Neural cell (in vitro differentiated cells): ENCODE data around the gene HDAC9. TPM values are rescaled to one million over a fixed set of nuclear protein-coding genes. Genes with fewer than 3 reads are reported as not detected.

Source experiments
- H2AFZ ChIP-seq: fragments of 200-600, 300-800 bp; sonication (generic), shearing (Covaris generic); 2 replicates; pipeline ENCODE4 v1.6.0; 2014; ENCODE audit warnings: low read depth, mild to moderate bottlenecking, antibody characterized with exemption, low read length, moderate library complexity
- H3F3A ChIP-seq: fragments of 200-600 bp; shearing (Covaris generic); 2 replicates; pipeline ENCODE4 v1.6.1; 2016; ENCODE audit warnings: mild to moderate bottlenecking, moderate library complexity, mixed read lengths, antibody characterized with exemption, low read length; ENCODE audit not compliant: insufficient read depth, poor library complexity, severe bottlenecking
- H3K27ac ChIP-seq: fragments of 200-600, 300-800 bp; sonication (generic), shearing (Covaris generic); 2 replicates; pipeline ENCODE4 v1.5.1; 2014; ENCODE audit warnings: mild to moderate bottlenecking, low read length, moderate library complexity
- H3K27me3 ChIP-seq: fragments of 300-800, 200-600 bp; sonication (generic), shearing (Covaris generic); 2 replicates; pipeline ENCODE4 v1.6.0; 2014; ENCODE audit warnings: mild to moderate bottlenecking, low read depth, low read length, moderate library complexity; ENCODE audit not compliant: insufficient read depth
- H3K36me3 ChIP-seq: fragments of 300-800, 200-600 bp; sonication (generic), shearing (Covaris generic); 2 replicates; pipeline ENCODE4 v1.5.1; 2014; ENCODE audit warnings: mild to moderate bottlenecking, antibody characterized with exemption, low read length, moderate library complexity; ENCODE audit not compliant: insufficient read depth
- H3K4me2 ChIP-seq: fragments of 300-800, 200-600 bp; sonication (generic), shearing (Covaris generic); 2 replicates; pipeline ENCODE4 v1.6.0; 2014; ENCODE audit warnings: mild to moderate bottlenecking, low read length
- H3K4me3 ChIP-seq: fragments of 300-800, 200-600 bp; sonication (generic), shearing (Covaris generic); 2 replicates; pipeline ENCODE4 v1.5.1; 2014; ENCODE audit warnings: mild to moderate bottlenecking, low read length, moderate library complexity
- H3K79me2 ChIP-seq: fragments of 200-600 bp; shearing (Covaris generic); replicated peaks from 2 replicates; pipeline ENCODE4 v1.6.0; 2014; ENCODE audit warnings: mild to moderate bottlenecking, low read length, moderate library complexity; ENCODE audit not compliant: insufficient read depth
- H3K9ac ChIP-seq: fragments of 300-800, 200-600 bp; sonication (generic), shearing (Covaris generic); 2 replicates; pipeline ENCODE4 v1.6.1; 2016; ENCODE audit warnings: mild to moderate bottlenecking, low read length, mixed read lengths
- H3K9me2 ChIP-seq: fragments of 200-600 bp; shearing (Covaris generic); 2 replicates; pipeline ENCODE4 v1.6.1; 2016; ENCODE audit warnings: mild to moderate bottlenecking, low read length, mixed read lengths; ENCODE audit not compliant: insufficient read depth
- H3K9me3 ChIP-seq: fragments of 200-600, 300-800 bp; sonication (generic), shearing (Covaris generic); 2 replicates; pipeline ENCODE4 v1.6.1; 2016; ENCODE audit warnings: mild to moderate bottlenecking, mixed run types, low read length, moderate library complexity, mixed read lengths
- H4K20me1 ChIP-seq: fragments of 200-600 bp; shearing (Covaris generic); 2 replicates; pipeline ENCODE4 v1.6.1; 2016; ENCODE audit warnings: mild to moderate bottlenecking, mixed run types; ENCODE audit not compliant: insufficient read depth
- EP300 ChIP-seq: fragments of 450-650 bp; conservative IDR thresholded peaks from 2 replicates; pipeline ENCODE4 v1.6.1; 2014; ENCODE audit warnings: antibody characterized with exemption, mild to moderate bottlenecking, moderate library complexity; ENCODE audit not compliant: poor library complexity, severe bottlenecking
- EZH2 ChIP-seq: fragments of 200-600, 300-800 bp; shearing (Covaris generic), sonication (generic); IDR thresholded peaks from 2 replicates; pipeline ENCODE4 v1.6.1; 2014; ENCODE audit warnings: antibody characterized with exemption, low read length, borderline replicate concordance, mild to moderate bottlenecking; ENCODE audit not compliant: insufficient read depth, poor library complexity, severe bottlenecking
- MXI1 ChIP-seq: fragments of 450-650 bp; conservative IDR thresholded peaks from 2 replicates; pipeline ENCODE4 v1.6.1; 2014; ENCODE audit warnings: antibody characterized with exemption, mild to moderate bottlenecking; ENCODE audit not compliant: poor library complexity, severe bottlenecking
- POLR2AphosphoS5 ChIP-seq: IDR thresholded peaks from 2 replicates; pipeline ENCODE4 v1.6.1; 2012
- RAD21 ChIP-seq: fragments of 450-650 bp; conservative IDR thresholded peaks from 2 replicates; pipeline ENCODE4 v1.6.1; 2014; ENCODE audit warnings: antibody characterized with exemption, mild to moderate bottlenecking, moderate library complexity
- SMC3 ChIP-seq: fragments of 450-650 bp; conservative IDR thresholded peaks from 2 replicates; pipeline ENCODE4 v1.6.1; 2014; ENCODE audit warnings: antibody characterized with exemption, mild to moderate bottlenecking, moderate library complexity; ENCODE audit not compliant: poor library complexity
- TAF1 ChIP-seq: IDR thresholded peaks from 2 replicates; pipeline ENCODE4 v1.6.1; 2012; ENCODE audit warnings: low read depth
- polyA plus RNA-seq: library from polyadenylated mRNA; depleted of rRNA; stranded (reverse); fragments of >200 nt; gene quantifications from 2 replicates; pipeline ENCODE4 v1.2.3, GENCODE V29; 2014
- TF ChIP-seq, protein P1 (sequence below): IDR thresholded peaks from 2 replicates; pipeline ENCODE4 v1.6.1; 2012; ENCODE audit warnings: borderline replicate concordance
- TF ChIP-seq, protein P2 (sequence below): fragments of 450-650 bp; IDR thresholded peaks from 2 replicates; pipeline ENCODE4 v1.5.1; 2014; ENCODE audit warnings: antibody characterized with exemption, mild to moderate bottlenecking, moderate library complexity; ENCODE audit not compliant: poor library complexity, severe bottlenecking

The HDAC9 gene
- polyA plus RNA-seq, 1 donor from 2014 or later: 15.9 TPM

DNA sequence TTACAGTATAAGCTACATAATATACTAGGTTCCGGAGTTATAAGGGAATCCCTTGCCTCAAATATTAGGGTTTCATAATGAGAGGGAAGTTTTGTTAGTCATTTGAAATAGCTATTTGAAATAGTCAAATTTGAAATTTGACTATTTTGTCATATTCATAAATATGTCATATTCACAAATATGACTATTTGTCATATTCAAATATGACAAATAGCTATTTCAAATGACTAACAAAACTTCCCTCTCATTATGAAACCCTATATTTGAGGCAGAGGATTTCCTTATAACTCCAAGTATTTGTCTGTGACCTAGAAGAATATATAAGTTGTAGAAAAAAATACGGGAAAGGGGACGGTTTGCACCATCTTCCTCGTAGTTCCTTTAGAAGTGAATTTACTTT, 76.6 kb downstream of the HDAC9 start:
- H3K4me3 ChIP-seq: no peak overlapping the region
- H2AFZ ChIP-seq: no peak overlapping the region
- no peak for TF ChIP-seq MXI1
- TF ChIP-seq TAF1: no peak
- no peak for TF ChIP-seq POLR2AphosphoS5
- no peak for TF ChIP-seq EP300
- TF ChIP-seq RAD21: no peak
- H3K27ac ChIP-seq: no peak overlapping the region
- no peaks in the 10 kb centered on the region for H3K36me3 ChIP-seq
- H3K9ac ChIP-seq: no peak overlapping the region
- H3K79me2 ChIP-seq: peaks cover 5% of the 10 kb centered on the region
- no peaks in the 10 kb centered on the region for H3K9me3 ChIP-seq
- no peaks in the 10 kb centered on the region for H3K27me3 ChIP-seq
- H3K4me2 ChIP-seq: no peak overlapping the region
- no peaks in the 10 kb centered on the region for H4K20me1 ChIP-seq
- no peaks in the 10 kb centered on the region for H3K9me2 ChIP-seq
- no peaks in the 10 kb centered on the region for H3F3A ChIP-seq

DNA sequence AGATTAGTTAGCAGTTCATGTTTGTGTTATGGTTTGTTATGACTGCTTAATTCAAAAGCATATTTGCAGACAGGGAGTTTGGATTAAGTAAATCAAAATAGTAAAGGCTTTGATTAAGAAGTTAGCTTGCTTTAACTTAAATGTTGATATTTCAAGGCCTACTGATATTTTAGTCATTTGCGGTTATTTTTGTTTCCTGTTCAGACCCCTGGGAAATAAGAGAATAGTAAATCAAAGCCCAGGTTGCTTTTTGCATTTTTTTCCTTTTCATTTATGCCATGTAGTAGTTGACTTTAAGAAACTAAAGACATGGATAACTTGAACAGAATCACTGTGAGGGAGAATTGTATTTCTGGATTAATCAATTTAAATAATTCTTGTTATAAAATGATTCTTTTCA, 77.3 kb downstream of the HDAC9 start:
- TF ChIP-seq EZH2: no peak
- Histone ChIP-seq H3K9ac (no peak overlapping the region), H3F3A (no peaks in the 10 kb centered on the region), H3K79me2 (peaks cover 5% of the 10 kb centered on the region), H3K9me2 (no peaks in the 10 kb centered on the region), H3K9me3 (no peaks in the 10 kb centered on the region), H3K4me3 (no peak overlapping the region), H4K20me1 (no peaks in the 10 kb centered on the region), H2AFZ (no peak overlapping the region), H3K27ac (no peak overlapping the region), H3K27me3 (no peaks in the 10 kb centered on the region), H3K4me2 (no peak overlapping the region), H3K36me3 (no peaks in the 10 kb centered on the region)

DNA sequence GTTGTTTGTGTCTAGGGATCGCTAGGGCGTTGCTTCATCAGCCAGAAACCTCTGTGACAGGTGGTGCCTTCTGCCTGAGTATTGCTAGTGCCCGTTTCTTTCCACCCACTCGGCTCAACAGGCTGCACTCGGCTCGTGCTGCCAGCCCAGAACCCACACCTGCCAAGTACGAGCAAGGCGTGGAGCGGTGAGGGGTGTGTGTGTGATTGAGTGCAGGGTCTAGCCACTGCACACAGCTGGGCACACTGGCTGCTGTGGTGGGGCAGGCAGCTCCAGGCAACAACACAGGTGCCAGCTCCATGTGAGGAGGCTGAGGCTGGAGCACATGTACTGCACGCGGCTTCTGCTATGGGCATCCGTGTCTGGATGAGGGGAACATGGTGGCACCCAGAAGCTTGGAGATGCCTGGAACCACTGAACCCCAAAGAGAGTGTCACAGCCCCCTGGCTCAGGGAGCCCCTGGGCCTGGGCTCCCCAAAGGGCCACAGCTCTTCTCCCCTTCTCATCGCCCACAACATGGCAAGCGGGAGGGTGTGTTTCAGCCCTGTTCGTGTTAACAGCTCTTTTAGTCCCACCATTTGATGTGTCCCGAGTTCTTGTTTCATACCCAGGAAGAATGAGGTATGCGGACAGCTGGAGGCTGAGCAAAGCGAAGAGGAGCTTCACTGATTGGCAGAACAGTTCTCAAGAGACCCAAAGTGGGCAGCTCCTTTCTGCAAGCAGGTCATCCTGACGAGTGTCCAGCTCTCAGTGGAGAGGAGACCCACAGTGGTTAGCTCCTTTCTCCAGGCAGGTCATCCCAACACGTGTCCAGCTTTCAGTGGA, 78.1 kb downstream of the HDAC9 start:
- Histone ChIP-seq H3K9ac (no peak overlapping the region), H3K9me2 (no peaks in the 10 kb centered on the region), H3K36me3 (no peaks in the 10 kb centered on the region), H4K20me1 (no peaks in the 10 kb centered on the region), H3K79me2 (peaks cover 5% of the 10 kb centered on the region), H3K27me3 (no peaks in the 10 kb centered on the region), H3K9me3 (no peaks in the 10 kb centered on the region), H3F3A (no peaks in the 10 kb centered on the region), H3K4me2 (no peak overlapping the region), H3K27ac (no peak overlapping the region), H3K4me3 (no peak overlapping the region), H2AFZ (no peak overlapping the region)
- no peak for TF ChIP-seq POLR2AphosphoS5
- TF ChIP-seq, protein P1, sequence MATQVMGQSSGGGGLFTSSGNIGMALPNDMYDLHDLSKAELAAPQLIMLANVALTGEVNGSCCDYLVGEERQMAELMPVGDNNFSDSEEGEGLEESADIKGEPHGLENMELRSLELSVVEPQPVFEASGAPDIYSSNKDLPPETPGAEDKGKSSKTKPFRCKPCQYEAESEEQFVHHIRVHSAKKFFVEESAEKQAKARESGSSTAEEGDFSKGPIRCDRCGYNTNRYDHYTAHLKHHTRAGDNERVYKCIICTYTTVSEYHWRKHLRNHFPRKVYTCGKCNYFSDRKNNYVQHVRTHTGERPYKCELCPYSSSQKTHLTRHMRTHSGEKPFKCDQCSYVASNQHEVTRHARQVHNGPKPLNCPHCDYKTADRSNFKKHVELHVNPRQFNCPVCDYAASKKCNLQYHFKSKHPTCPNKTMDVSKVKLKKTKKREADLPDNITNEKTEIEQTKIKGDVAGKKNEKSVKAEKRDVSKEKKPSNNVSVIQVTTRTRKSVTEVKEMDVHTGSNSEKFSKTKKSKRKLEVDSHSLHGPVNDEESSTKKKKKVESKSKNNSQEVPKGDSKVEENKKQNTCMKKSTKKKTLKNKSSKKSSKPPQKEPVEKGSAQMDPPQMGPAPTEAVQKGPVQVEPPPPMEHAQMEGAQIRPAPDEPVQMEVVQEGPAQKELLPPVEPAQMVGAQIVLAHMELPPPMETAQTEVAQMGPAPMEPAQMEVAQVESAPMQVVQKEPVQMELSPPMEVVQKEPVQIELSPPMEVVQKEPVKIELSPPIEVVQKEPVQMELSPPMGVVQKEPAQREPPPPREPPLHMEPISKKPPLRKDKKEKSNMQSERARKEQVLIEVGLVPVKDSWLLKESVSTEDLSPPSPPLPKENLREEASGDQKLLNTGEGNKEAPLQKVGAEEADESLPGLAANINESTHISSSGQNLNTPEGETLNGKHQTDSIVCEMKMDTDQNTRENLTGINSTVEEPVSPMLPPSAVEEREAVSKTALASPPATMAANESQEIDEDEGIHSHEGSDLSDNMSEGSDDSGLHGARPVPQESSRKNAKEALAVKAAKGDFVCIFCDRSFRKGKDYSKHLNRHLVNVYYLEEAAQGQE: no peak
- no peak for TF ChIP-seq RAD21
- TF ChIP-seq TAF1: no peak
- TF ChIP-seq EP300: no peak
- TF ChIP-seq, protein P2, sequence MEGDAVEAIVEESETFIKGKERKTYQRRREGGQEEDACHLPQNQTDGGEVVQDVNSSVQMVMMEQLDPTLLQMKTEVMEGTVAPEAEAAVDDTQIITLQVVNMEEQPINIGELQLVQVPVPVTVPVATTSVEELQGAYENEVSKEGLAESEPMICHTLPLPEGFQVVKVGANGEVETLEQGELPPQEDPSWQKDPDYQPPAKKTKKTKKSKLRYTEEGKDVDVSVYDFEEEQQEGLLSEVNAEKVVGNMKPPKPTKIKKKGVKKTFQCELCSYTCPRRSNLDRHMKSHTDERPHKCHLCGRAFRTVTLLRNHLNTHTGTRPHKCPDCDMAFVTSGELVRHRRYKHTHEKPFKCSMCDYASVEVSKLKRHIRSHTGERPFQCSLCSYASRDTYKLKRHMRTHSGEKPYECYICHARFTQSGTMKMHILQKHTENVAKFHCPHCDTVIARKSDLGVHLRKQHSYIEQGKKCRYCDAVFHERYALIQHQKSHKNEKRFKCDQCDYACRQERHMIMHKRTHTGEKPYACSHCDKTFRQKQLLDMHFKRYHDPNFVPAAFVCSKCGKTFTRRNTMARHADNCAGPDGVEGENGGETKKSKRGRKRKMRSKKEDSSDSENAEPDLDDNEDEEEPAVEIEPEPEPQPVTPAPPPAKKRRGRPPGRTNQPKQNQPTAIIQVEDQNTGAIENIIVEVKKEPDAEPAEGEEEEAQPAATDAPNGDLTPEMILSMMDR: no peak
- TF ChIP-seq SMC3: no peak
- TF ChIP-seq EZH2: no peak
- no peak for TF ChIP-seq MXI1
